GM18873 (cell line): ENCODE data around the gene HAO1.
"Not testable (repeated sequence)": the region's sequence is repeated elsewhere in the genome, so short reads cannot be mapped to it uniquely, and the experiment has no call there.

Experiments
- ATAC-seq: cut with Tn5 transposase; IDR thresholded peaks from one replicate; pipeline ENCODE4 v1.9.1; 2021; ENCODE audit warnings: mild to moderate bottlenecking, moderate library complexity, moderate number of reproducible peaks; ENCODE audit not compliant: unreplicated experiment, low FRiP score

HAO1 gene

DNA sequence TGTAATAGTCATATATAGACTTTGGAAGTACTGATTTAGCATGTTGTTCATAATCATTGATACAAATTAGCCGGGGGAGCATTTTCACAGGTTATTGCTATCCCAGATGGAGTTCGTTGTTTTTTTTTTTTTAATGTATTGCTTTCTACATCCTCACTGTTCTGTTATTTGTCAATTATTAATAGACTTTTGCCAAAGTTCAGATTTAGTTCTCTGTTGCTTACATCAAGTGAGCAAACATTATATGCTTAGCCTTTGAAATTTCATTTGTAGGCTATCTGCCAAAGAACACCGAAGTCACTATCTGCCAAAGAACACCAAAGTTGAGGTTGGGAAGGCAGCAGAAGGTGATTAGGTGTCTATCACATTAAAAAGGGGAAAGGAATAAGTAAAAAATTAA lies at the start of gene HAO1:
Gene HAO1, minus strand, starts transcription at position 118 of the 400 bp plus-strand sequence. Its CDS starts 36 bp downstream, at position 82.
- ATAC-seq: no peak

DNA sequence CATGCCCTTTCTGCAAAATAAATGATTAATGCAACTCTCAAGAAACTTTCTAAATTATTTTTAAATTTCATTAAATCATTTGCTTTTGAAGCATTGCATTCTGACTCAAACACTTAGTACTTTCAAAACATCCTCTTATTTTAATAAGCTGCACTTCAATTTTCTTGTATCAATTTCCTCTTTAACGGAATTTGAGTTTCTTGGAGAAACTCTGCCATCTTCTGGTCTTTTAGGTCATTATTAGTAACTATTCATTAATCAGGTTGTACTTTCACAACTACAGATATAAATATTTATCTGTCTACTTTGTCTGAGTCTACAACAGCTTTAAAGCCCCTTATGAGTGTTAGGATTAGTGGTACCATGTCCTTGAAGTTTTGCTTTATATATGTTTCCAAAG lies 49.1 kb upstream of the HAO1 start:
- ATAC-seq: no peak

DNA sequence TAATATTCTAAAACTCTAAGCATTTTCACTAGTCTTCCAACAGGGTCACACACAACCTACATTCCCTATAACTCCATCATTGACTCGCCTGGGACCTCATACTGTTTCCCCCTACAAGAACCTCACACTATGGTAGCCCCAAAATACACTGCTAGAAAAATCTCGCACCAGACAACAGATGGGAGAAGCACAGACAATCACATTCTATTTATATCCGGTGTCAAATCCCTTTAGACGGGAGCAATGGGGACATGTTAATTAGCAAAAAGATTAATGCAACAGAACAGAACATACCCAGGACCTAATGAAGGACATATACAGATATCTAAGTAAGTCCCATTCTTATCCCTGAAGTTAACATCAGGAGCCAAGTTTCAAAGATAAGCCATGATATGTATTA lies 45.7 kb upstream of the HAO1 start:
- no peak for ATAC-seq

DNA sequence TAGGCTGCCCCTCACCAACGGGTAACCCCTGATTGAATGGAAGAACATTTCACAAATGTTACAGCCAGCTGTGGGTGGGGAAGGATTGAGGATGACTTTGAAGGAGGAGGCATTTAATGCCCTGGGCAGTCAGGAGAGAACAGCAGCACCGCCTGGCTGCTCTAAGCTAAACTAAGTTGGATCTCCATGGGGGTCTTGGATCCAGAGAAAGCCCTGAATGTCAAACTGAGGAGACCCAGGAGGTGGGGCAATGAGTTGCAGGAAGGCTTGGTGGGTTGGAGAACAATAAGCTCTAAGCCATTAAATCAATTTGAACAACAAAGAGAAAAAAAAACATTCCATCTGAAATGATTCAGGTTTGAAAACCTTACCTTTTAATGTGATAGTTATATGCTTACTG lies 43.9 kb upstream of the HAO1 start:
- ATAC-seq: no peak

DNA sequence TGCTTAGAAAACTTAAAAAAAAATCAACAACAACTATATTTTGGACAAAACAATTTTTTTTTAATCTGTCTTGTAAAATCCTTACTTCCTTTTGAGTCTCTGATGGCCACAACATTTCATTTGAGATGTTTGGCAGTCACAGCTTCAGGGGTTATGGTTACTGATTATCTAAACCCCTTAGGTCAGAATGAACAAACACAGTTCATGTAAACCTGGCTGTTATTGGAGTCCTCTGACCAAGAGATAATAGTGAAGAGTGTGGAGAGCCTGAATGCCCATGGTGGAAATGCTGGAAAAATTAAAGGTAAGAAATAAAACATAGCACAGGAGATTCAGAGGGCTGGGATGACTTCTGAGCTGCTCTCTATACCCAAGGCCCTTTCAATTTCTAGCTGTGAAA lies 41.1 kb upstream of the HAO1 start:
- ATAC-seq: no peak

DNA sequence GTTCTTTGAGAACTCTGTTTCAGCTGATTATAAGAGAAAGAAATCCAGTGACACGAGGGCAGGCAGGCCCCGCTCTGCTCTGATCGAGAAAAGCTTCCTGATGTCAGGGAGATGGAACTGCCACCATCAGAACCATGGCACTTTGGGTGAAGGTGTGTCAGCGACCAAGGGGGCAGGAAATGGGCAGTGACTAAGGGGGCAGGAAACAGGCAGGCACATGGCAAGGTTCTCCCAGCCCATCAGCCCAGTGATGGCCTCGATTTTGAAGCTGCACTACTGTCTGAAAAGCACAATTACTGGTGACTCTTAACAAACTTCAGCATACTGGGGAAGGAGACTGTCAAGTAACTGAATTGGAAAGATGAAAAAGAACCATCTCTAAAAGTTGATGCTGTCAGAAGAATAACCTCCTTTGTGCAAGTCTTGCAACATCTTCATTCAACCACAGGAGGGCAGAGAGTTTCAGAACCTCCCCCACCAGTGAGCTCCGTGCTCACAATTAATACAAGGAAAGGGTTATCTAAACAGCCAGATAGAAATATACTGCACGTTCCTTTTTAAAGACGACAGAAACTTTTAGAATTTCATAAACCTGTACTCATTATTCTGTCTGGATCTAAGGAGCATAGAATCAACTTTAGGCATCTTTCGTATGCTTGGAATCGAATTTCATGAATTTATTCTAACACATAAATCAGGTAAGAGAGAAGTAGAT lies 40.2 kb upstream of the HAO1 start:
- peak; percentile 60 for ATAC-seq

DNA sequence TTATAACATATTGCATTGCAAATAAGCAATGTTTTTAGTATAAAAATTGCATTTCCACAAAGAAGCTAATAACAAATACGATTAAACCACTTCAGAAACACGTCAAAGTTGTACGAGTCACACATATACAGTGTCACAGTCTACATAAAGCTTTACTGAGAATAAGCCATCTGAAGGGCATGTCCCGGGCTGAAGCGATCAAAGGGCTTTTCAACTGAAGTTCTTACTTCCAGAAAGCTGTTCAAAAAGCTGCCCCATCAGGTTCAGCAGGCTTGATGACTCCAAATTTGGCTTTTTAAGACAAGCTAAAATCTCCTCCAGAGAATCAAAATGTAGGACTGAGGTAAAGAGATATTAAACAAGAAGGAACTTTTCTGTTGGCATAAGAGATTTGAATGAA lies 37.5 kb upstream of the HAO1 start:
- ATAC-seq: no peak

DNA sequence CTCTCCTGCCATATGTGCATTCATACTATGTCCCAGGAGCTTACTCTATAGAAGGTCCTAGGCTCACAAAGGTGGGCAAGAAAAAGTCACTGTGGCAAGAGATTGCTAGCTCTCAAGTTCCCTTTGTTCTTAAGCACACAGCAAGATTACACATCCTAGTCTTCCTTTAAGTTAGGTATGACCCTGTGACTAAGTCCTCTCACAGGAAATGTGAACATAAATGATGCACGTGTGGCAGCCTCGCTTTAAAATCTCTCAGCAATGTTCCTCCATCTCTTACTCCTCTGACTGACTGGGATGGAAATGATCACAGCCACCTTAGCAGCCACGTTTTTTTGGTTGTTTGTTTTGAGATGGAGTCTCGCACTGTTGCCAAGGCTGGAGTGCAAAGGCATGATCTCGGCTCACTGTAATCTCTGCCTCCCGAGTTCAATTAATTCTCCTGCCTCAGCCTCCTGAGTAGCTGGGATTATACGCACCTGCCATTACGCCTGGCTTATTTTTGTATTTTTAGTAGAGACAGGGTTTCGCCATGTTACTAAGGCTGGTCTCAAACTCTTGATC lies 35.7 kb upstream of the HAO1 start:
- ATAC-seq: no peak

DNA sequence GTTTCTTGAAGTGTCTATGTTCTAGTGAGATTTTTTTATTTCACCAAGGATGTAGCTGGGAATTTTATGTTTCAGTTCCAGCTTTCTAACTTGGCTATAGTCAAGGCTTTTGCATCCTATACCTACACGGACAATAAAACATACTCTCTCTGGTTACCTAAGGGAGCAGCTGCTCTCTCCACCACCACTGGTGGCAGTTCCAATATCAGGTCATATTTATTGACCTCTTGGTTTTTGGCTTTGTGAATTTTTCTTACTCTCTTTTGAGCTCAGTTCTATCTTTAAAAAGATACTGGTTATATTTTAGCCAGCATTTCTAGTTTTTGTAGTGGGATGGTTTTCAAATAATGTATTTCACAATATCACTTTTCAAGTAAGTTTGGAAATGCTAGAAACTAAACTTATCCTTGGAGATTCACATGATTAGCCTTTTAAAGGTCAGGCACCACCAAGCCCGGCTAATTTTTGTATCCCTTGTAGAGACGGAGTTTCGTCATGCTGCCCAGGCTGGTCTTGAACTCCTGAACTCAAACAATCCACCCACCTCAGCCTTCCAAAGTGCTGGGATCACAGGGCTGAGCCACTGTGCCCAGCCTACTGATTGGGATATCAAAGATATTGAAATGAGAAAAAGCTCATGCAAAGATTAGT lies 34.7 kb upstream of the HAO1 start:
- ATAC-seq: no peak

DNA sequence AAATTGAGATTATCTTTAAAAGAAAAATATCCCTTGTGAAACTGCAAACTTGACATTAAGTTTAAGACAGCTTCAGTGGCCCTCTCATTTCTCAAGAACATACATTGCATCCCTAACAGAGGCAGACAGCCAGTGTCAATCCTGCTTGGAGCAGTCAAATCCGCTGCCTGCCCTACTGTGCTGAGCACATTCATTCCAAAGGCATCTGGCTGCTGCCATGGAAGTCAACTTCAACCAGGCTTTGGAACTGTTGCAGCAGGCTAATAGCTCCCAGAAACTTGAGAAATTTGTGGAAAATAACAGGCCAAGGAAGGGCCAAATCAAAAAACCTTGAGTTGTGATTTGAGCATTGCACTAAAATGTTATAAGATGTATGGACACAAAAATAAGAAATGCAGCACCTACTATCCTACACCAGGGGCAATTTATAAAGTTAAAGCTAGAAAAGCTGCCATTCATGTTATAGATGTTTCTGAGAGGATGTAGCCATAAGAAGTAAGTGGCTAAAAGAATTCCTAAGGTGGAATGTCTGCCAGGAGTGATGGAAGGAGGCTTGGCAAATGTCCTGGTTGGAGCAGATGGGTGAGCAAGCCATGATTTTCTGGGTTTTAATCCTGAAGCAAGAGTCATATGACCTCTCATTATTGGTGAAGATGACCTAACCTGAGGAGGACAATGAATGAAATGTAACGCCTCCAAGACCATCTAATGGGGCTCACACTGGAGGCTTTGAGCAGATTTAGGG lies 31.4 kb upstream of the HAO1 start:
- no peak for ATAC-seq

DNA sequence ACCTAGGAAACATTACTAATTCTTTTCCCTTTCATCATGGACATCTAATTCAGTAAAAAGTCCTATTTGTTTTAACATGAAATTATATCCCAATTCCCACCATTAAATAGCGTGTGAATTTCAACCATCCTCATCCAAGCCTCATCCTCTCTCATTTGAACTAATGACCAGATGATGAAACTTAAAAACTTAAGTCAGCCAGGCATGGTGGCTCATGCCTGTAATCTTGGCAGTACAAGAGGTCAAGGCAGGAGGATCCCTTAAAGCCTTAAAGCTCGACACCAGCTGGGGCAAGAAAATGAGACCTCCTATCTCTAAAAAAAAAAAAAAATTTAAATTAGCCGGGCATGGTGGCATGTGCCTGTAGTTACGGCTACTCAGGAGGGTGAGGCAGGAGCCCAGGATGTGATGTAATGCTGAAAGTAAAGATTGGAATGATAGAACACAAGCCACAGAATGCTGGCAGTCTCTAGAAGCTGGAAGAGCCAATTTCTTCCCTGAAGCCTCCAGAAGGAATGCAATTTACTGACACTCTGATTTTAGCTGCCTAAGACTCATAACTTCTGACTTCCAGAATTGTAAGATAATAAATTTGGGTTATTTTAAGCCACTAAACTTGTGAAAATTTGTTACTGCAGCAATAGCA lies 27.1 kb upstream of the HAO1 start:
- no peak for ATAC-seq

DNA sequence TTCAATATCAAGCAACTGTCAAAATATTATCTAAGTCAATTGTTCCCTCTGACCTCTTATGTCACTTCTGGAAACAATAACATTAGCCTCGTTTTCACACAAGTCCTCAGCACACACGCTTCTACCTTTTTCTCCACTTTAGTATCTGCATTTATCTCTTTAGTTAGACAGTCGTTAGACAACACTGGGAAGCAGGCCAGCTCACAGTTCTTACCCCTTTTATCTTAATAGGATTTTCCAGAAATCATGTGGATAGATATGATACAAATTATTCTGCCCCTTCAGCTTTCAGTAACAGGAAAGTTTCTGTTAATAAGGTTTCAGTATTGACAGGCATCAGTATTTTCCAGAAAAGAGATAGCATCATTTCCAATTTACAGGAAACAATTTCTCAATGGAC lies 25.9 kb upstream of the HAO1 start:
- no peak for ATAC-seq

DNA sequence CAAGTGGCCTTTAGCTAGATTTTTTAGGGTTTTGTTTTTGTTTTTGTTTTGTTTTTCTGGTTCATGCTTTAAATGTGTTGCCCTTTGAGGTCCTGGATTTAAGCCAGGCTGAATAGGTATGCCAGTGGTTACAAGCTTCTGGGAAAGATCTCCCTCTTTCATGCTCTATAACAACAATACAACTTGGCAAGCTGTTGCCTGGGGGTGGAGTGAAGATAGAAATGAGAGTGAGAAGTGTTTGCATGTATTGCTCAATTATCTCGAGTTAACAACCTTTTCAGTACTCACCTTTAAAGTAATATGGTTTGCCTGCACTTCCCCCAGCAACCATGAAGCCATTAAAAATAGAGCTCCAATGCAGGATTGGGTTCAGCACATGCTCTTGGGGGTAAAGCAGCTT lies 19.2 kb upstream of the HAO1 start:
- ATAC-seq: no peak

DNA sequence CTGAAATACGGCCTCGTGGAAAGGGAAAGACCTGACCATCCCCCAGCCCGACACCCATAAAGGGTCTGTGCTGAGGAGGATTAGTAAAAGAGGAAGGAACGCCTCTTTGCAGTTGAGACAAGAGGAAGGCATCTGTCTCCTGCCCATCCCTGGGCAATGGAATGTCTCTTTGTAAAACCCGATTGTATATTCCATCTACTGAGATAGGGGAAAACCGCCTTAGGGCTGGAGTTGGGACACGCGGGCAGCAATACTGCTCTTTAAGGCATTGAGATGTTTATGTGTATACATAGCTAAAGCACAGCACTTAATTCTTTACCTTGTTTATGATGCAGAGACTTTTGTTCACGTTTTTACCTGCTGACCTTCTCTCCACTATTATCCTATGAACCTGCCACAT lies 16.3 kb upstream of the HAO1 start:
- ATAC-seq: not testable (repeated sequence)

DNA sequence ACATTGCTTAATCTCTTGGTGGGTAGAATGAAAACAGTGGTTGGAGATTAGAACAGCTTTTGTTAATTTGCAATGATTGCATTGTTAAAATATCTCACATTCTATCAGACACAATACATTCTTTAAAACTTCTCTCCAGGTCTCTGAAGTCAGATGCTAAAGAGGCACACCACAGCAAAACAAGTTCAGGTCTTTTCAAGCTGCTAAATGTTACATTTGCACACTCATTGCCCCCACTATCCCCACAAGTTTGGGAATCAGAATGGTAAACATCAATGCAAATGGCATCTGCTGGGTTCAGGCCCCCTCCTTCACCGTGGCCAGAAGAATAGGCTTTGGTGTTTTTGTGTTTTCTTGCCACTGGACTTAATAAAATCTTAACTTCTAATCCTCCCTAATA lies 10.1 kb upstream of the HAO1 start:
- ATAC-seq: no peak

DNA sequence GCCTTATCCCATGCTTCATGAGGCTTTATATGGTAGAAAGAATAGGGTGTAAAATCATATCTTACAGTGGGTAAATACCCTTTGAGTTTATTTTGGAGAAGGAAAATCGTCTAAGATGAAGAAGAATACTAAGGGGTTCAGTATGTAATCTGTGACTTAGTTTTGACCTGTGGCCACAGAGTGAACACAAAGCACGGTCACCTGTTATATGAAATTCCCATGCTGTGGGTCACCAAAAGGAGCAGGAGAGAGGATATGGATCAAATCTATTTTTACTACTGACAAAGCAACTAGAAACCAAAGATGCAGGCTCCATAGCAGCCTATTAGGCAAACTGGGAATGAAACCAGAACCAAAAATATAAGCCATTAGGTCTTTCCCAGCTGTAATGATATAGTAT lies 3.6 kb upstream of the HAO1 start:
- no peak for ATAC-seq

DNA sequence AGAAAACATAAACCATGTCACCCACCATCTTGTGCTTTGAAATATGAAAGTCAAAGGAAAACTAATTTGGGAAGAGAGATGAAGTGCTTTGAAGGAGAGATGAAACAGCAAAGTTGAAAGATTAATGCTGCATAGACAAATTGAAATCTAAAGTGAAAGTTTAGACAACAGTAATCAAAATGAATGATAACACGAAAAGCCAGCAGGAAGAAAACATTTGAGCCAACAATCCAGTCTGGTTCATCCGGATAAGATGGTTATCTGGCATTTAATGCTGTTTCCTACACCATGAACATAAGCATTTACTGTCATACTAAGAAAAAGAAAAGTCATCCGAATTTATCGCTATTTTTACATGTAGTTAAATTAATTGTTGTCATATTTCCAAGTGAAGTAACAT lies 595 bp downstream of the HAO1 start:
- ATAC-seq: no peak

DNA sequence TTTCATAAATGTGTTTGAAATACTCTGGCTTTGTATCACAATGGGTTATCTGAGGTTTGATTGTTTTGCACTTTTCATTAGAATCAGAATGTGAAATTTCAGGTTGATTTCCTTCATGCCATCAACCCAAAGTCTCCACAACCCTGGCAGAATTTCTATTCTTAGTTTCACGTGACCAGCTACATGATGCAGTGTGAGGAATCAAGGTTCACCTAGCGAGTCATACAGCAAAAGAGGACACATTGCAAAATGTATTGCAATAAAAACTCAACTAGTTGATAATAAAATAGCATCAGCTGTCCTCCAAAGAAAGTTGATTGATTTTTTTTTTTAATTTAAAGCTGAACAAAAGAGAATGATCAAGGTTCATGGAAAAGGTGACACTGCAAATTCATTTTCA lies 2.2 kb downstream of the HAO1 start:
- no peak for ATAC-seq

DNA sequence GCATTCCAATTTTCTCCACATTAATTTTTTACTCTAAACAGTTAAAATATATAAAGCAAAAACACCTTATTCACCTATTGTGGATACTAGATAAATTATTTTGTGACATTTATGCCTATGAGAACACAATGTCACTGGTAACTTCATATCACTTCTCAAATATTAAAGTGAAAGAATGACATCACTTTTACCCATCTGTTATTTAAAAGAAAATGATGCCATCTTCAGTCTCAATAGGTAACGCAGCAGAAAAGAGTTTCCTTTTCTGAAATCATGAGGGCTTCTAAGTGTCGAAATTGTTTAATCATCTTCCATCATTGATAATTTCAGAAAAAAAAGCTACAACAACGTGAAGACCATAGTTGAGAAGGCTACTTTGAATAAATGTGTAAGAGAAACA lies 2.9 kb downstream of the HAO1 start:
- ATAC-seq: no peak

DNA sequence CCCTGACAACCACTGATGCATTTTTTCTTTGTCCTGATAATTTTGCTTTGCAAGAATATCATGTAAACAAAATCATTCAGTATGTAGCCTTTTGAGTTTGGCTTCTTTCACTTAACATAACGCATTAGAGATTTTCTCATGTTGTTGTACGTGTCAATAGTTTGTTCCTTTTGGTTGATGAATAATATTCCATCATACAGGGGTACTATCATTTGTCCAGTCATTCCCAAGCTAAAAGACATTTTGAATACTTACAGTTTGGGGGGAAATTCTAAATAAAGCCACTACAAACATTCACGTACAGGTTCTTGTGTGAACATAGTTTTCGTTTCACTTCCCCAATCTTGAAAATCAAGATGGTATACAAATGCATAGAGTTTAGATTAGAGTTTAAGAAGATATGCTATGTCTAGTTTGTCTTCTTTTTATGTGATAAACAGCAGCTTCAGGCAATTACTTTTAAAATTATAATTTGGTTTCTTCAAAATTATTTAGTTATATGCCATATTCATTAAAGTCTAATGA lies 5.2 kb downstream of the HAO1 start:
- ATAC-seq: peak; percentile 61

DNA sequence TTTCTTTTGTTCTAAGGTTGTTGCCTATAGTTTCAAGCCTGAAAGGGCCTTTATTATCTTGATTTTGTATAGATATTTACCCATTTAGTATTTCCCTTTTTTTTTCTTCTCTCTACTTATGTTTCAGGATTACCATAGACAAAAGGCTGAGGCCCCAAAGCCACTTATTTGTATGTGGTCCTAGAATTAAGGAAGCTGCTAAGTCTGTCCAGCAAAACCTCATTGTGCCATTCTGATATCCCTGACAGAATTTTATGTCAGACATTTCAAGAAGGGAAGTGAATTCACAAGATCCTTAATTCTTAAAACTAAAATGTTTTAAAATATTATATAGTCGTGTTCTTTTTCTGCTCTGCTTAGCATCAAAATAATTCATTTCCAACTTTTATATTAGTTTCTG lies 6.9 kb downstream of the HAO1 start:
- ATAC-seq: no peak
